ENCODE results near the gene TSPAN16.

GRCh38 chr19:11361771-11362731 lies 66.1 kb downstream of the TSPAN16 start:
- TF ChIP-seq CTCF (IDR thresholded peaks at IDR 0.05; ENCODE audit: low read length) (no peak), EZH2 (optimal IDR thresholded peaks at IDR 0.05; ENCODE audit: low read depth, low read length) (no peak), EZH2phosphoT487 (IDR thresholded peaks at IDR 0.05; ENCODE audit: low read length) (no peak)

Data from MM.1S (cell line).